HepG2 (cell line): ENCODE data around the gene BPIFB2. TPM values are rescaled to one million over a fixed set of nuclear protein-coding genes. Genes with fewer than 3 reads are reported as not detected.

Experiments
- DDIT3 ChIP-seq: sonication (generic); formaldehyde crosslinking; IDR thresholded peaks from 2 replicates; pipeline ENCODE4 v1.4.0; 2020; ENCODE audit warnings: mild to moderate bottlenecking, missing genetic modification reagents
- FOXO4 ChIP-seq: sonication (generic); formaldehyde crosslinking; conservative IDR thresholded peaks from 2 replicates; pipeline ENCODE4 v1.8.1; 2023; ENCODE audit warnings: missing genetic modification reagents
- NFIB ChIP-seq: sonication (generic); formaldehyde crosslinking; IDR thresholded peaks from 2 replicates; pipeline ENCODE4 v1.9.0; 2021; ENCODE audit warnings: missing genetic modification reagents, mild to moderate bottlenecking, borderline replicate concordance
- PATZ1 ChIP-seq: sonication (generic); formaldehyde crosslinking; IDR thresholded peaks from 2 replicates; pipeline ENCODE4 v1.4.0; 2020; ENCODE audit warnings: missing genetic modification reagents
- RFX1 ChIP-seq: fragments of 450-650 bp; IDR thresholded peaks from 2 replicates; pipeline ENCODE4 v1.6.1; 2017
- TBX2 ChIP-seq: sonication (generic); formaldehyde crosslinking; IDR thresholded peaks from 2 replicates; pipeline ENCODE4 v1.5.0; 2020; ENCODE audit warnings: missing genetic modification reagents, mild to moderate bottlenecking, borderline replicate concordance
- ZNF318 ChIP-seq: sonication (generic); formaldehyde crosslinking; IDR thresholded peaks from 2 replicates; pipeline ENCODE4 v1.4.0; 2020; ENCODE audit warnings: mild to moderate bottlenecking, missing genetic modification reagents
- ZNF331 ChIP-seq: sonication (generic); formaldehyde crosslinking; IDR thresholded peaks from 2 replicates; pipeline ENCODE4 v1.4.0; 2020; ENCODE audit warnings: missing genetic modification reagents
- ZNF687 ChIP-seq: sonication (generic); formaldehyde crosslinking; IDR thresholded peaks from 2 replicates; pipeline ENCODE4 v1.5.1; 2020; ENCODE audit warnings: mild to moderate bottlenecking, missing genetic modification reagents, moderate library complexity
- ZSCAN25 ChIP-seq: sonication (generic); formaldehyde crosslinking; IDR thresholded peaks from 2 replicates; pipeline ENCODE4 v1.8.0; 2022; ENCODE audit warnings: mild to moderate bottlenecking, missing genetic modification reagents
- ZSCAN29 ChIP-seq: sonication (generic); formaldehyde crosslinking; conservative IDR thresholded peaks from 2 replicates; pipeline ENCODE4 v1.4.0; 2020; ENCODE audit warnings: mild to moderate bottlenecking, missing genetic modification reagents
- polyA plus RNA-seq, 8 experiments: library from polyadenylated mRNA; depleted of rRNA in 3 of 8; stranded (reverse) in 7 of 8; unstranded in 1 of 8; fragments of >200 nt; fragmentation: Illumina TruSeq in 4 of 8; extraction: Trizol in 4 of 8; gene quantifications; 2 replicates each; pipeline versions ENCODE4 v1.2.1 to v1.2.3, GENCODE V29; 2011 to 2016; ENCODE audit warnings: low read depth in 4 of 8, missing spikeins in 1 of 8, mixed read lengths in 1 of 8; ENCODE audit not compliant: insufficient read depth in 1 of 8
- total RNA-seq, 5 experiments: library from RNA; depleted of rRNA; stranded (reverse); fragments of >200 nt; fragmentation: Illumina TruSeq; extraction: Trizol; gene quantifications; 2 replicates each; pipeline ENCODE4 v1.2.3, GENCODE V29; 2016; ENCODE audit warnings: low read depth in 1 of 5

BPIFB2 gene
- total and polyA plus RNA-seq, 2 of the 13 experiments (the other 11 are each of a cell fraction or from before 2014, with no cell fraction given): 54.5 to 902 TPM

GRCh38 chr20:33007376-33008335 is at the start of gene BPIFB2 (continued):
- TF ChIP-seq NFIB (CRISPR knock-in tag) (no peak), FOXO4 (CRISPR knock-in tag) (no peak), RFX1 (no peak), TBX2 (peak; percentile 98), DDIT3 (CRISPR knock-in tag) (peak; percentile 70; the same call in 1 of the 2 replicates), ZNF331 (CRISPR knock-in tag) (peak; percentile 83), ZSCAN29 (CRISPR knock-in tag) (peak; percentile 82; the same call in 1 of the 2 replicates), PATZ1 (CRISPR knock-in tag) (peak; percentile 93), ZNF318 (peak; percentile 93), ZSCAN25 (peak; percentile 91), ZNF687 (CRISPR knock-in tag) (peak; percentile 98)
